HepG2 (cell line): ENCODE results near the gene B3GALT6. TPM values are rescaled to one million over a fixed set of nuclear protein-coding genes. Genes with fewer than 3 reads are reported as not detected.

Source experiments
- ARNT2 ChIP-seq: sonication (generic); formaldehyde crosslinking; IDR thresholded peaks from 2 replicates; pipeline ENCODE4 v1.8.0; 2022; ENCODE audit warnings: mild to moderate bottlenecking, low read depth, missing genetic modification reagents, moderate library complexity
- CAMTA2 ChIP-seq: sonication (generic); formaldehyde crosslinking; IDR thresholded peaks from 2 replicates; pipeline ENCODE4 v1.4.0; 2020; ENCODE audit warnings: mild to moderate bottlenecking, missing genetic modification reagents, borderline replicate concordance
- GABPB1 ChIP-seq: IDR thresholded peaks from 2 replicates; pipeline ENCODE4 v1.6.1; 2016; ENCODE audit warnings: mild to moderate bottlenecking, missing genetic modification reagents, moderate library complexity, missing compliant biosample characterization
- HOXA7 ChIP-seq: sonication (generic); formaldehyde crosslinking; IDR thresholded peaks from 2 replicates; pipeline ENCODE4 v1.8.1; 2022; ENCODE audit warnings: mild to moderate bottlenecking, missing genetic modification reagents, moderate library complexity
- RBM39 ChIP-seq: fragments of 200-400 bp; formaldehyde crosslinking; IDR thresholded peaks from one replicate; pipeline ENCODE4 v1.6.1; 2018; ENCODE audit warnings: antibody characterized with exemption, mild to moderate bottlenecking, low read depth, low read length; ENCODE audit not compliant: poor library complexity, severe bottlenecking
- SOX6 ChIP-seq, 2 experiments: fragments of 450-650 bp in 1 of 2; sonication (generic) in 1 of 2; formaldehyde crosslinking in 1 of 2; IDR thresholded peaks; 2 replicates each; pipeline versions ENCODE4 v1.4.0 to v1.6.1; 2017 to 2020; ENCODE audit warnings: antibody characterized with exemption in 1 of 2, mild to moderate bottlenecking in 1 of 2, missing genetic modification reagents in 1 of 2
- TOE1 ChIP-seq: sonication (generic); formaldehyde crosslinking; IDR thresholded peaks from 2 replicates; pipeline ENCODE4 v1.4.0; 2020; ENCODE audit warnings: mild to moderate bottlenecking, missing genetic modification reagents
- ZBTB39 ChIP-seq: sonication (generic); formaldehyde crosslinking; IDR thresholded peaks from 2 replicates; pipeline ENCODE4 v1.5.0; 2020; ENCODE audit warnings: missing genetic modification reagents
- ZBTB4 ChIP-seq: sonication (generic); formaldehyde crosslinking; IDR thresholded peaks from 2 replicates; pipeline ENCODE4 v1.4.0; 2020; ENCODE audit warnings: missing genetic modification reagents, mild to moderate bottlenecking, borderline replicate concordance
- ZFAT ChIP-seq: sonication (generic); formaldehyde crosslinking; conservative IDR thresholded peaks from 2 replicates; pipeline ENCODE4 v1.8.1; 2023; ENCODE audit warnings: missing genetic modification reagents, inconsistent platforms
- polyA plus RNA-seq, 8 experiments: library from polyadenylated mRNA; depleted of rRNA in 3 of 8; stranded (reverse) in 7 of 8; unstranded in 1 of 8; fragments of >200 nt; fragmentation: Illumina TruSeq in 4 of 8; extraction: Trizol in 4 of 8; gene quantifications; 2 replicates each; pipeline versions ENCODE4 v1.2.1 to v1.2.3, GENCODE V29; 2011 to 2016; ENCODE audit warnings: low read depth in 4 of 8, missing spikeins in 1 of 8, mixed read lengths in 1 of 8; ENCODE audit not compliant: insufficient read depth in 1 of 8
- total RNA-seq, 5 experiments: library from RNA; depleted of rRNA; stranded (reverse); fragments of >200 nt; fragmentation: Illumina TruSeq; extraction: Trizol; gene quantifications; 2 replicates each; pipeline ENCODE4 v1.2.3, GENCODE V29; 2016; ENCODE audit warnings: low read depth in 1 of 5
- TF ChIP-seq, protein P1 (sequence below): fragments of 450-650 bp; IDR thresholded peaks from 2 replicates; pipeline ENCODE4 v1.6.1; 2016

Gene B3GALT6
- total and polyA plus RNA-seq, 2 of the 13 experiments (the other 11 are each of a cell fraction or from before 2014, with no cell fraction given) = 3.9 to 14.2 TPM

DNA sequence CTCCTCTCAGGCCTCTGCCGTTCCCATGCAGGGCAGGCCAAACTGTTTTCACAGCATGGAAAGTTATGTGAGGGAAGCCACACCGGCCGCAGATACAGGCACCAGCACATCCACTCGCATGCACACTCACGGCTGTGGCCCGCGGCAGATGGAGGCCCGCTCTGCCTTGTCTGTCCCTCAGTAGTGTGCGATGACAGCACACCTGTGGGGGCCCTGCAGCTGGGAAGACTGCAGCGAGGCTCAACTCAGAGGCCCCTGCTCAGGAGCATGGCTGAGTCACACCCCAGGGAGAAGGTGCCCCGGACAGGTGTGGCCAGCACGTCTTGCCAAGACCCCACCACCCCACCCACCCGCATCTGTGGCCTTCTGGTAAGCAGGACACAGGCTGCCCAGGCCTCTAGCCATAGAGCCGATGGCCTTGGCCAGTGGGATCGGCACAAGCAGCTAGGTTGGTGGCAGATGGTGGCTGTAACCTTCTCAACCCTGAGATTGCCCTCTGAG, 42.9 kb downstream of the B3GALT6 start (continued):
- TF ChIP-seq ZBTB4 (CRISPR knock-in tag) (0 out of 2 replicates have a peak, but pooled peaks have one; percentile 30), CAMTA2 (CRISPR knock-in tag) (no peak), SOX6 (IDR thresholded peaks at IDR 0.05) (no peak), SOX6 (CRISPR knock-in tag; IDR thresholded peaks at IDR 0.05) (no peak), GABPB1 (CRISPR knock-in tag) (no peak), TOE1 (CRISPR knock-in tag) (no peak), HOXA7 (CRISPR knock-in tag) (no peak), ZBTB39 (peak; percentile 63; the same call in 1 of the 2 replicates), RBM39 (peak; percentile 2), ZFAT (CRISPR knock-in tag) (no peak), ARNT2 (no peak)
- TF ChIP-seq, protein P1, sequence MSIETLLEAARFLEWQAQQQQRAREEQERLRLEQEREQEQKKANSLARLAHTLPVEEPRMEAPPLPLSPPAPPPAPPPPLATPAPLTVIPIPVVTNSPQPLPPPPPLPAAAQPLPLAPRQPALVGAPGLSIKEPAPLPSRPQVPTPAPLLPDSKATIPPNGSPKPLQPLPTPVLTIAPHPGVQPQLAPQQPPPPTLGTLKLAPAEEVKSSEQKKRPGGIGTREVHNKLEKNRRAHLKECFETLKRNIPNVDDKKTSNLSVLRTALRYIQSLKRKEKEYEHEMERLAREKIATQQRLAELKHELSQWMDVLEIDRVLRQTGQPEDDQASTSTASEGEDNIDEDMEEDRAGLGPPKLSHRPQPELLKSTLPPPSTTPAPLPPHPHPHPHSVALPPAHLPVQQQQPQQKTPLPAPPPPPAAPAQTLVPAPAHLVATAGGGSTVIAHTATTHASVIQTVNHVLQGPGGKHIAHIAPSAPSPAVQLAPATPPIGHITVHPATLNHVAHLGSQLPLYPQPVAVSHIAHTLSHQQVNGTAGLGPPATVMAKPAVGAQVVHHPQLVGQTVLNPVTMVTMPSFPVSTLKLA = no peak
